Endothelial cell of umbilical vein (primary cell): ENCODE results near the gene LFNG. TPM values are rescaled to one million over a fixed set of nuclear protein-coding genes. Genes with fewer than 3 reads are reported as not detected.

ENCODE experiments used
- BruUV-seq: library from RNA; stranded (reverse); fragments of 400-500 nt; replicated peaks from 2 replicates; lab custom pipeline; 2021; lab: Mats Ljungman, UMichigan
- CTCF ChIA-PET: fragments of 300-600, 350-600 bp; sonication (Branson Sonifier 250); formaldehyde crosslinking; loops from one replicate; lab custom pipeline; 2021; ENCODE audit warnings: antibody characterized with exemption, inconsistent platforms; lab: Charles Lee
- POLR2A ChIA-PET: fragments of 300-600, 350-600 bp; sonication (Branson Sonifier 250); formaldehyde crosslinking; loops from one replicate; lab custom pipeline; 2021; ENCODE audit warnings: antibody characterized with exemption, inconsistent platforms; lab: Charles Lee
- DNase-seq: peaks from one replicate; pipeline ENCODE4 v3.0.0-alpha.2; 2011; ENCODE audit warnings: low read depth, low spot score
- FAIRE-seq: peaks from 2 replicates; lab custom pipeline; 2011; peaks lifted over from hg19 to GRCh38; lab: Jason Lieb, UNC
- H2AFZ ChIP-seq: 2 replicates; pipeline ENCODE4 v1.6.0; 2012; ENCODE audit warnings: low read depth, low read length, control low read depth, inconsistent platforms
- H3K27ac ChIP-seq: 2 replicates; pipeline ENCODE4 v1.5.1; 2011; ENCODE audit warnings: low read depth, mild to moderate bottlenecking, control low read depth, low read length, moderate library complexity; ENCODE audit not compliant: insufficient read depth
- H3K27me3 ChIP-seq, 2 experiments: 2 replicates each; pipeline versions ENCODE4 v1.6.0 to v1.6.1; 2011; ENCODE audit warnings: low read length in 2 of 2, mixed read lengths in 1 of 2; ENCODE audit not compliant: control insufficient read depth in 2 of 2, insufficient read depth in 2 of 2
- H3K36me3 ChIP-seq, 2 experiments: 2 replicates in 1 of 2; 3 replicates in 1 of 2; pipeline ENCODE4 v1.5.1; 2011; ENCODE audit warnings: low read length in 2 of 2, mild to moderate bottlenecking in 1 of 2, moderate library complexity in 1 of 2; ENCODE audit not compliant: control insufficient read depth in 2 of 2, insufficient read depth in 2 of 2; ENCODE audit errors: extremely low read depth in 1 of 2
- H3K4me1 ChIP-seq: 3 replicates; pipeline ENCODE4 v1.5.1; 2011; ENCODE audit warnings: mild to moderate bottlenecking, low read length; ENCODE audit not compliant: control insufficient read depth, insufficient read depth; ENCODE audit errors: extremely low read depth
- H3K4me2 ChIP-seq: 2 replicates; pipeline ENCODE4 v1.6.1; 2011; ENCODE audit warnings: low read length, control low read depth, mixed read lengths; ENCODE audit not compliant: insufficient read depth
- H3K4me3 ChIP-seq, 3 experiments: fragments of 200-600 bp in 1 of 3; sonication (generic), shearing (Covaris generic) in 1 of 3; replicated peaks in 1 of 3; 2 replicates each; pipeline ENCODE4 v1.5.1; 2011 to 2016; ENCODE audit warnings: control low read depth in 3 of 3, low read length in 3 of 3, mild to moderate bottlenecking in 2 of 3, inconsistent platforms in 1 of 3, low read depth in 1 of 3, moderate library complexity in 1 of 3; ENCODE audit not compliant: insufficient read depth in 1 of 3
- H3K79me2 ChIP-seq: 2 replicates; pipeline ENCODE4 v1.6.0; 2012; ENCODE audit warnings: low read length, inconsistent platforms; ENCODE audit not compliant: control insufficient read depth, insufficient read depth
- H3K9ac ChIP-seq: replicated peaks from 2 replicates; pipeline ENCODE3; 2011; ENCODE audit warnings: low read length, control low read depth; ENCODE audit not compliant: insufficient read depth; ENCODE audit errors: extremely low read depth
- H3K9me1 ChIP-seq: replicated peaks from 3 replicates; pipeline ENCODE4 v1.6.0; 2011; ENCODE audit warnings: mild to moderate bottlenecking, low read length; ENCODE audit not compliant: control insufficient read depth, insufficient read depth; ENCODE audit errors: extremely low read depth
- H3K9me3 ChIP-seq: replicated peaks from 2 replicates; pipeline ENCODE4 v1.5.1; 2012; ENCODE audit warnings: low read length, inconsistent platforms; ENCODE audit not compliant: control insufficient read depth, insufficient read depth
- H4K20me1 ChIP-seq: replicated peaks from 2 replicates; pipeline ENCODE3; 2011; ENCODE audit warnings: mild to moderate bottlenecking, low read length; ENCODE audit not compliant: control insufficient read depth, insufficient read depth; ENCODE audit errors: extremely low read depth
- EZH2 ChIP-seq: IDR thresholded peaks from 2 replicates; pipeline ENCODE4 v1.6.1; 2012; ENCODE audit warnings: borderline replicate concordance, low read depth, mild to moderate bottlenecking, moderate library complexity, low read length, inconsistent platforms; ENCODE audit not compliant: severe bottlenecking
- FOS ChIP-seq: IDR thresholded peaks from 2 replicates; pipeline ENCODE4 v1.6.1; 2011; ENCODE audit warnings: mild to moderate bottlenecking, low read length, moderate library complexity, borderline replicate concordance; ENCODE audit not compliant: insufficient read depth
- GATA2 ChIP-seq: IDR thresholded peaks from 2 replicates; pipeline ENCODE4 v1.7.0; 2011; ENCODE audit warnings: low read depth, mild to moderate bottlenecking, moderate library complexity, mixed read lengths, low read length; ENCODE audit not compliant: insufficient read length, insufficient read depth
- JUN ChIP-seq: IDR thresholded peaks from 2 replicates; pipeline ENCODE4 v1.6.1; 2011; ENCODE audit warnings: borderline replicate concordance, low read depth; ENCODE audit not compliant: insufficient read length, insufficient read depth
- MYC ChIP-seq: IDR thresholded peaks from one replicate; pipeline ENCODE4 v1.6.1; 2011; ENCODE audit warnings: mild to moderate bottlenecking, low read depth, low read length
- POLR2A ChIP-seq: IDR thresholded peaks from 2 replicates; pipeline ENCODE4 v1.6.1; 2012; ENCODE audit warnings: low read depth, mild to moderate bottlenecking, control low read depth, low read length
- POLR2AphosphoS5 ChIP-seq: IDR thresholded peaks from 2 replicates; pipeline ENCODE4 v1.6.1; 2012; ENCODE audit warnings: low read depth, mild to moderate bottlenecking, control low read depth, low read length, moderate library complexity; ENCODE audit not compliant: insufficient read depth
- dilution Hi-C: fragments of 300-500 bp; cut with MboI; formaldehyde crosslinking; loops from one replicate; pipeline ENCODE4 v1.15.0; 2019; ENCODE audit warnings: low sequenced_read_pairs; ENCODE audit not compliant: extremely low pct_ligation_motif_present
- intact Hi-C: fragments of 100-400 bp; cut with micrococcal nuclease; formaldehyde crosslinking; loops from one replicate; pipeline ENCODE4 v1.10.0; 2022
- polyA plus RNA-seq, 4 experiments: library from polyadenylated mRNA; depleted of rRNA in 3 of 4; stranded (reverse) in 3 of 4; unstranded in 1 of 4; fragments of >200 nt; gene quantifications; 2 replicates each; pipeline versions ENCODE4 v1.2.1 to v1.2.3, GENCODE V29; 2011 to 2012; ENCODE audit warnings: missing spikeins in 1 of 4
- total RNA-seq: library from RNA; stranded (reverse); gene quantifications from 2 replicates; pipeline ENCODE4 v1.2.3, GENCODE V29; 2021
- TF ChIP-seq, protein P1 (sequence below): IDR thresholded peaks from 2 replicates; pipeline ENCODE4 v1.6.1; 2011; ENCODE audit not compliant: insufficient read depth, insufficient read length
- TF ChIP-seq, protein P2 (sequence below), 2 donors: IDR thresholded peaks; 1 replicate in 1 of 2; 2 replicates in 1 of 2; pipeline ENCODE4 v1.5.1; 2011; ENCODE audit warnings: low read length in 2 of 2, mild to moderate bottlenecking in 2 of 2, moderate library complexity in 2 of 2, control low read depth in 1 of 2, inconsistent platforms in 1 of 2, low read depth in 1 of 2; ENCODE audit not compliant: insufficient read depth in 1 of 2; ENCODE audit errors: extremely low read depth in 1 of 2

Gene LFNG
- total and polyA plus RNA-seq, 2 donors (not counting 3 experiments of a cell fraction or from before 2014, with no cell fraction given), result 12.6 to 13.1 TPM

DNA sequence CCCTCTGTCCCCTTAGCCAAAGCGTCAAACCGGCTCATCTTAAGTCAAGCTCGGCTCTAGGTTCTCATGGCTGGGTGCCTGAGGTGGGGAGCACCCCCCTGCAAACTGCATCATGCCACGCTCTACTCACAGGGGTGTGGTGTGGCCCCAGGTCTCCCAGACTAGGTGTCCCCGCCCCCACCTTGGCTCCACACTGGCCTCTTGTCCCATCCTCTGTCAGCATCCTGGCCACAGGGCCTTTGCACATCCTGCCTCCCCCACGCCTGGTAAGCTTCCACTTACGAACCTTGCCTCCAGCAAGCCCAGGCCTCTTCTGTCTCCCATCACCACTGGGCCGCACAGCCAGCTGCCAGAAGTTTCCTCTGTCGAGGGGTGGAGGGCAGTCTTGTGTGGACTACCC lies 23.2 kb upstream of the LFNG start:
- H3K9me1 ChIP-seq, result no peaks in the 10 kb centered on the region
- BruUV-seq, result no TSS peak
- no peaks in the 10 kb centered on the region for H3K9me3 ChIP-seq
- TF ChIP-seq POLR2A, result no peak
- no peak for TF ChIP-seq JUN
- TF ChIP-seq, protein P1, sequence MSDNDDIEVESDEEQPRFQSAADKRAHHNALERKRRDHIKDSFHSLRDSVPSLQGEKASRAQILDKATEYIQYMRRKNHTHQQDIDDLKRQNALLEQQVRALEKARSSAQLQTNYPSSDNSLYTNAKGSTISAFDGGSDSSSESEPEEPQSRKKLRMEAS, result no peak
- TF ChIP-seq EZH2, result no peak
- TF ChIP-seq, protein P2, sequence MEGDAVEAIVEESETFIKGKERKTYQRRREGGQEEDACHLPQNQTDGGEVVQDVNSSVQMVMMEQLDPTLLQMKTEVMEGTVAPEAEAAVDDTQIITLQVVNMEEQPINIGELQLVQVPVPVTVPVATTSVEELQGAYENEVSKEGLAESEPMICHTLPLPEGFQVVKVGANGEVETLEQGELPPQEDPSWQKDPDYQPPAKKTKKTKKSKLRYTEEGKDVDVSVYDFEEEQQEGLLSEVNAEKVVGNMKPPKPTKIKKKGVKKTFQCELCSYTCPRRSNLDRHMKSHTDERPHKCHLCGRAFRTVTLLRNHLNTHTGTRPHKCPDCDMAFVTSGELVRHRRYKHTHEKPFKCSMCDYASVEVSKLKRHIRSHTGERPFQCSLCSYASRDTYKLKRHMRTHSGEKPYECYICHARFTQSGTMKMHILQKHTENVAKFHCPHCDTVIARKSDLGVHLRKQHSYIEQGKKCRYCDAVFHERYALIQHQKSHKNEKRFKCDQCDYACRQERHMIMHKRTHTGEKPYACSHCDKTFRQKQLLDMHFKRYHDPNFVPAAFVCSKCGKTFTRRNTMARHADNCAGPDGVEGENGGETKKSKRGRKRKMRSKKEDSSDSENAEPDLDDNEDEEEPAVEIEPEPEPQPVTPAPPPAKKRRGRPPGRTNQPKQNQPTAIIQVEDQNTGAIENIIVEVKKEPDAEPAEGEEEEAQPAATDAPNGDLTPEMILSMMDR (IDR thresholded peaks at IDR 0.05; ENCODE audit: extremely low read depth in 1 of 2, insufficient read depth in 1 of 2, low read depth in 1 of 2, low read length in 2 of 2), result no peak
- TF ChIP-seq POLR2AphosphoS5, result no peak
- TF ChIP-seq FOS, result no peak
- no peak for TF ChIP-seq GATA2
- TF ChIP-seq MYC, result no peak
- intact Hi-C loops, result no loop called here
- H4K20me1 ChIP-seq, result no peaks in the 10 kb centered on the region
- DNase-seq (no peak), FAIRE-seq (no peak)
- no peak overlapping the region for H3K4me2 ChIP-seq
- H3K4me1 ChIP-seq, result no peaks in the 10 kb centered on the region
- H3K27me3 ChIP-seq, result no peaks in the 10 kb centered on the region
- H3K36me3 ChIP-seq, result no peaks in the 10 kb centered on the region
- dilution Hi-C loops, result no loop called here
- no peak overlapping the region for H3K9ac ChIP-seq
- H3K27ac ChIP-seq, result no peak overlapping the region
- POLR2A ChIA-PET, result no interaction called here
- CTCF ChIA-PET, result no interaction called here
- no peak overlapping the region for H2AFZ ChIP-seq
- no peaks in the 10 kb centered on the region for H3K79me2 ChIP-seq
- H3K4me3 ChIP-seq, result no peak overlapping the region
